IPS-18a (cell line): ENCODE measurements around the gene RARRES2.
"Not testable (repeated sequence)": the region's sequence is repeated elsewhere in the genome, so short reads cannot be mapped to it uniquely, and the experiment has no call there.

Experiments used
- H3K27ac ChIP-seq: one replicate; pipeline ENCODE4 v1.5.1; 2013; ENCODE audit warnings: low read length
- H3K27me3 ChIP-seq: one replicate; pipeline ENCODE4 v1.6.1; 2013; ENCODE audit warnings: mild to moderate bottlenecking, low read length; ENCODE audit not compliant: control insufficient read depth, insufficient read depth
- H3K36me3 ChIP-seq: one replicate; pipeline ENCODE4 v1.6.1; 2013; ENCODE audit warnings: low read depth, low read length; ENCODE audit not compliant: control insufficient read depth
- H3K4me1 ChIP-seq: one replicate; pipeline ENCODE4 v1.6.1; 2013; ENCODE audit warnings: low read depth, low read length; ENCODE audit not compliant: control insufficient read depth
- H3K4me3 ChIP-seq: one replicate; pipeline ENCODE4 v1.5.1; 2013; ENCODE audit warnings: low read length
- H3K9ac ChIP-seq: one replicate; pipeline ENCODE4 v1.6.1; 2013; ENCODE audit warnings: mild to moderate bottlenecking, low read length, moderate library complexity
- H3K9me3 ChIP-seq: one replicate; pipeline ENCODE4 v1.6.1; 2013; ENCODE audit warnings: low read depth, low read length; ENCODE audit not compliant: control insufficient read depth

RARRES2 gene

DNA sequence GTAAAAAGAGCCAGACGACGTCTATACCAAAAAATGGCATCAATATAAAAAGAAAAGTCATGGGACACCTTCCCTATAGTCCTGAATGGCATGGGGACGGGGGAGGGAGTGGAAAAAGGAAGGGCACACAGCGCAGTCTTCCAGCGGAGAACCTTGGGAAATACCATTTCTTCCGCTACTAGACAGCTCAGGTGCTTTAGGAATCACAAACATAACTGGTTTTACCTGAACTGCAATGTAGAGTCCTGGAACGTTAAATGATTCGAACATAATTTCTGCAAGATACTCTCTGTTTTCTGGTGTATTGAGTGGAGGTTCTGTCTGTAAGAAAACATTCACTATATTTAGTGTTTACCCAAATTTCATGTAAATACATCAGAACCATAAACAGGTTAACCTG, 46.4 kb downstream of the RARRES2 start:
- not testable (repeated sequence) for H3K4me3 ChIP-seq, H3K27ac ChIP-seq, H3K4me1 ChIP-seq, H3K27me3 ChIP-seq, H3K9me3 ChIP-seq, H3K9ac ChIP-seq, H3K36me3 ChIP-seq

DNA sequence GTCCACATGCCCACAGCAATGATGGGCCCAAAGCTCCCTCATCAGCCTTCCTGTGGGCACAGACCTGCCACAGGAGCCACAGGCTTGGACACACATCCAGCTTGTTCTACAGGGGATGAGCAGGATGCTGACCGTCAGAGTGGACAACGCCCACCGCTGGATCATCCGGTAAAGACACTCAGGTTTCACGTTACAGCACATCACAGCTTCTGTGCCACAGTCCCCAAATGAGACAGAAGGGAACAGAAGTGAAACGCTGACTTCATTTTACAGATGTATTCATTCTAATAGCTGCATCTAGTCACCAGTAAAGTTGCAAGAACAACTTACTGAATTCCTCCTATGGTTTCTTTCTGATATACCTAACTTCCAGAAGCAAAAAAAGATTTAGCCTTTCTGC, 51.1 kb downstream of the RARRES2 start:
- H3K27ac ChIP-seq, H3K27me3 ChIP-seq, H3K4me3 ChIP-seq, H3K36me3 ChIP-seq, H3K9me3 ChIP-seq, H3K4me1 ChIP-seq, H3K9ac ChIP-seq: not testable (repeated sequence)

DNA sequence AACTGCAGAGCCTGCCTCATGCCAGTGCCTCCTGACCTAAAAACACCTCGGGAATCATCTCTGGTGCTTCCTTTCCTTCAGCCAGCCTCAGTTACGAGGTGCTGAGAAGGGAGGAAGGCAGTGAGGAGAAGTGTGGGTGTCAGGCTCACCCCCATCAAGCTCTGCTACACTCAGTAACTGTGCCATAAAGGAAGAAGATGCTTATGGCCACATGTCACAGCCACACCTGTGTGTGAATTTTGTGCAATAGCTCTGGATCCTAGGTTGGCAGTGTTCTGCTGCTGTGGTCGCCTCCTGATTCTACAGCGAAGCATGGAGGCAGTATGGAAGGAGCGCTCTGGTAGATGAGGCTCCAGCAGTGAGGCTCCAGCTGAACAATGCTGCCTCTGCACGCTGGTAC, 52.6 kb downstream of the RARRES2 start:
- H3K9me3 ChIP-seq, H3K4me1 ChIP-seq: not testable (repeated sequence)

More for the DNA sequence above, 52.6 kb downstream of the RARRES2 start:
- H3K36me3 ChIP-seq, H3K27me3 ChIP-seq, H3K9ac ChIP-seq, H3K4me3 ChIP-seq, H3K27ac ChIP-seq: not testable (repeated sequence)
